ENCODE measurements around the gene SULF2.

SULF2 gene

DNA sequence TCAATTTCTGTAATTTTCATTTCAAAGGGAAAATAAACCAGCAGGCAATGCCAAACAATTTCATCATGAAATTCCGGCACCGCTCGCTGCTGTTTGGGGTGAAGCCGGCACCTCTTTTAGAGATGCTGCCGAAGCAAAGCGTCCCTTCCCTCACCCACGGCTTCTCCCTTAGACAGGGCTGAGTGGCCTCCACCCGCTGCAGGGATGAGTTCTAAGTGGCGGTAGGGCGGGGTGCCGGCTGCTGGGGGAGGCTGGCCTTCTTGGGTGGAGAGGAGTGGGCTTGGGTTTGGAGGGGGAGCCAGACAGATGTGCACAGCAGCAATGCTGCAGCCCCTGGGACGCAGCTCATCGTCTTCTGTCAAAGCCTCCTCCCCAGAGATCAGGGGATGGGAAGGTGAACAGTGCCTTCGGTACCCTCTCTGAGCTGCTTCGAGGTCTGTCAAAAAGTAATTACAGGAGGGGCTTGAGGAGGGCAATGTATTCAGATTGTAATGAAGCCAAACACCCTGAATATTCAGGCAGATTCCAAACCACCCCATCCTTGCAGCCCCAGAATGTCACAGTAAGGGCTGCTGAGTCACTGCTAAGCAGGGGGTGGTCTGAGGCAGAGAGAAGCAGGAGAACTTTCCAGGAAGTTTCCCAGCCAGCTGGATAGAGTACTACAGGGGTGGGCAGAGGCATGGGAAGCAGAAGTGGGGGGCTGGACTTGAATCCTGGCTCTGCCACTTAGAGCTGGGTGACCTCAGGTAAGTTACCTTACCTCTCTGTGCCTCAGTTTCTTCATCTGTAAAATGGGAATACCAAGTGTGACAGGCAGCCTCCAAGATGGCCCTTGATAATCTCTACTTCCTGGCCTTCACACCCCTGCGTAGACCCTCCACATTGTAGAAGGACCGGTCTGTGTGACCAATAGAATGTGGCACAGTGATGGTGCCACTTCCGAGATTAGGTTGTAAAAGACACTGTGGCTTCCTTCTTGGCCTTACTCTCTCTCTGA lies 96.6 kb downstream of the SULF2 start:
- TF ChIP-seq EP300 (IDR thresholded peaks at IDR 0.05; ENCODE audit: borderline replicate concordance): no peak
- TF ChIP-seq RAD21 (IDR thresholded peaks at IDR 0.05; ENCODE audit: low read depth): no peak
- TF ChIP-seq EGR1 (IDR thresholded peaks at IDR 0.05): no peak
- TF ChIP-seq TAF1 (IDR thresholded peaks at IDR 0.05; ENCODE audit: low read depth): no peak
- no peak for TF ChIP-seq CEBPB (IDR thresholded peaks at IDR 0.05)
- TF ChIP-seq NFIC (IDR thresholded peaks at IDR 0.05): no peak
- no peak for TF ChIP-seq YY1 (IDR thresholded peaks at IDR 0.05; ENCODE audit: low read depth)
- TF ChIP-seq ZBTB7A (IDR thresholded peaks at IDR 0.05; ENCODE audit: low read depth): no peak

GRCh38 chr20:47687095-47687987 lies 97.9 kb downstream of the SULF2 start:
- TF ChIP-seq ZBTB7A (IDR thresholded peaks at IDR 0.05; ENCODE audit: low read depth) (no peak), USF1 (IDR thresholded peaks at IDR 0.05) (no peak), TAF1 (IDR thresholded peaks at IDR 0.05; ENCODE audit: low read depth) (no peak), CEBPB (IDR thresholded peaks at IDR 0.05) (no peak), RAD21 (IDR thresholded peaks at IDR 0.05; ENCODE audit: low read depth) (no peak), EP300 (IDR thresholded peaks at IDR 0.05; ENCODE audit: borderline replicate concordance) (no peak), TCF12 (IDR thresholded peaks at IDR 0.05; ENCODE audit: low read depth) (no peak), YY1 (IDR thresholded peaks at IDR 0.05; ENCODE audit: low read depth) (no peak), EGR1 (IDR thresholded peaks at IDR 0.05) (no peak), TEAD4 (IDR thresholded peaks at IDR 0.05) (no peak), REST (IDR thresholded peaks at IDR 0.05; ENCODE audit: low read depth) (no peak), NFIC (IDR thresholded peaks at IDR 0.05) (no peak), CREB1 (IDR thresholded peaks at IDR 0.05; ENCODE audit: low read depth) (no peak)
- TF ChIP-seq, protein P1, sequence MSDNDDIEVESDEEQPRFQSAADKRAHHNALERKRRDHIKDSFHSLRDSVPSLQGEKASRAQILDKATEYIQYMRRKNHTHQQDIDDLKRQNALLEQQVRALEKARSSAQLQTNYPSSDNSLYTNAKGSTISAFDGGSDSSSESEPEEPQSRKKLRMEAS (IDR thresholded peaks at IDR 0.05): no peak

GRCh38 chr20:47686545-47686944 lies 98.7 kb downstream of the SULF2 start:
- no peak for TF ChIP-seq NFIC (IDR thresholded peaks at IDR 0.05)
- TF ChIP-seq USF1 (IDR thresholded peaks at IDR 0.05): no peak
- no peak for TF ChIP-seq CEBPB (IDR thresholded peaks at IDR 0.05)
- no peak for TF ChIP-seq CREB1 (IDR thresholded peaks at IDR 0.05; ENCODE audit: low read depth)
- no peak for TF ChIP-seq TAF1 (IDR thresholded peaks at IDR 0.05; ENCODE audit: low read depth)
- TF ChIP-seq RAD21 (IDR thresholded peaks at IDR 0.05; ENCODE audit: low read depth): no peak
- TF ChIP-seq TCF12 (IDR thresholded peaks at IDR 0.05; ENCODE audit: low read depth): no peak
- TF ChIP-seq ZBTB7A (IDR thresholded peaks at IDR 0.05; ENCODE audit: low read depth): no peak
- no peak for TF ChIP-seq YY1 (IDR thresholded peaks at IDR 0.05; ENCODE audit: low read depth)
- TF ChIP-seq, protein P1 (IDR thresholded peaks at IDR 0.05): no peak
- no peak for TF ChIP-seq REST (IDR thresholded peaks at IDR 0.05; ENCODE audit: low read depth)
- TF ChIP-seq TEAD4 (IDR thresholded peaks at IDR 0.05): no peak
- no peak for TF ChIP-seq FOXM1 (IDR thresholded peaks at IDR 0.05; ENCODE audit: borderline replicate concordance, low read depth)
- no peak for TF ChIP-seq EGR1 (IDR thresholded peaks at IDR 0.05)
- TF ChIP-seq EP300 (IDR thresholded peaks at IDR 0.05; ENCODE audit: borderline replicate concordance): no peak

GRCh38 chr20:47684306-47685080 lies 100.8 kb downstream of the SULF2 start:
- TF ChIP-seq RAD21 (IDR thresholded peaks at IDR 0.05; ENCODE audit: low read depth) (no peak), REST (IDR thresholded peaks at IDR 0.05; ENCODE audit: low read depth) (no peak), EGR1 (IDR thresholded peaks at IDR 0.05) (no peak), TCF12 (IDR thresholded peaks at IDR 0.05; ENCODE audit: low read depth) (no peak), TAF1 (IDR thresholded peaks at IDR 0.05; ENCODE audit: low read depth) (no peak), TEAD4 (IDR thresholded peaks at IDR 0.05) (no peak), CREB1 (IDR thresholded peaks at IDR 0.05; ENCODE audit: low read depth) (no peak)
- TF ChIP-seq, protein P1 (IDR thresholded peaks at IDR 0.05): no peak
